HG03039 (cell line): ENCODE measurements around the gene CD248.
"Not testable (repeated sequence)": the region's sequence is repeated elsewhere in the genome, so short reads cannot be mapped to it uniquely, and the experiment has no call there.

ENCODE experiments used
- ATAC-seq: cut with Tn5 transposase; IDR thresholded peaks from one replicate; pipeline ENCODE4 v1.9.1; 2021; ENCODE audit warnings: mild to moderate bottlenecking, moderate library complexity; ENCODE audit not compliant: unreplicated experiment

The CD248 gene

DNA sequence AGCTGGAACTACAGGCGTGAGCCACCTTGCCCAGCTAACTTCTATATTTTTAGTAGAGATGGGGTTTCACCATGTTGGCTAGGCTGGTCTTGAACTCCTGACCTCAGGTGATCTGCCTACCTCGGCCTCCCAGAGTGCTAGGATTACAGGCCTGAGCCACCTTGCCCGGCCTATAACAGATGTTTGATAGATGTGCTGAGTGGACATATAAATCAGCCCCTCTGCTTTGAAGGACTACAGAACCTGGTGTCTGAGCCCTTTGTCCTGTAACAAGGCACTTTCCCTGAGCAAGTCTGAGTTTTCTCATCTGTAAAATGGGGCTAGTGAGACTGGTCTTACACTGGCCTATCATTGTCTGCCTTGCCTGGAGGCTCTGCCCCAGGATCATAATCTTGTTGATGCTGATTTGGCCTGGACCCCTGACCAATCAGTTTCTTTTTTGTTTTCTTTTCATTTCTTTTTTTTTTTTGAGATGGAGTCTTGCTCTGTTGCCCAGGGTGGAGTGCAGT, 12.4 kb upstream of the CD248 start:
- no peak for ATAC-seq

DNA sequence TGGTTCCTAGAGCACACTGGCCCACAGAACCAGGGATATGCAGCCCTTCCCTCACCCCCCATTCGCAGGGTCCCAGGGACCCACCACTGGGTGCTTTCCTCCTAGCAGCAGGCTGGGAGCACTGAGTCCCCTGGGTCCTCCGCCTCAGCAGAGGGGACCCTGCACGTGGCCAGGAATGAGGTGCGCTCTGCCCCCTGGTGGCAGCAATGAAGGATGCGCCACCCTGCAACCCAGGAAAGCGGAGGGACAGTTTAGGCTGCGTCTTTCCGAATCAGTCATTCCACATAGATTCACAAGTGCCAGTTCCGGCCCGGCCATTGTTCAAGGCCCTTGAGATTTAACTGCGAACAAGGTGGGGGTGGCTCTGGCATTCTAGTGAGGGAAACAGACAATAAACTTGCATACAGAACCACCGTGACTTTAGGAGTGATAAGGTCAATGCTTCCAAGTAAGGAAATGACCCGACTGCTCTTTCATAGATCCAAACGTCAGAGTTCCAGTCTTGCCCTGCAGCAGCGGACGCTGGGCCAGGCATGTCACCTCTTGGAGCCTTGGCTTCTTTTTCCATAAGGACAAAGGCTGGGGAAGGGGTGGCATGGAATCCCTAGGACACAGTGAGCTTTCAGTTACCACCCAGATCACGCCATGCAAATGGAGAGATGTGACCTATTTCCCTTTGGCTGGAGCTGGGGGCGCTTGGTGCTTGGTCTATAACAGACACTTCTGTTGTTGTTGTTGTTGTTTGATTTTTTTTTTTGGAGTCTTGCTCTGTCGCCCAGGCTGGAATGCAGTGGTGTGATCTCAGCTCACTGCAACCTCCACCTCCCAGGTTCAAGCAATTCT, 11.7 kb upstream of the CD248 start:
- no peak for ATAC-seq

DNA sequence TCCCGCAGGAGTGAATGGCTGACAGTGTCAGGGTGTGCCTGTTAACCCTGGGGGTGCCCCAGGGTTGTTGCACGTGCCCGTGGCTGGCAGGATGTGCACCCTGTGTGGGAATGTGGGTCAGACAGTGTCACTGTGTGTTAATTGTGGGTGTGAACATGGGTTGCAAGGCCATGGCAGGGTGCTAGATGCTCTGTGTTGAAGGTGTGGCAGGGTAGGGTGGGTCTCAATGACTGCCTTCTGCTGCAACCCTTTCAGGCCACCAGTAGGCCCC, 11.1 kb upstream of the CD248 start:
- no peak for ATAC-seq

DNA sequence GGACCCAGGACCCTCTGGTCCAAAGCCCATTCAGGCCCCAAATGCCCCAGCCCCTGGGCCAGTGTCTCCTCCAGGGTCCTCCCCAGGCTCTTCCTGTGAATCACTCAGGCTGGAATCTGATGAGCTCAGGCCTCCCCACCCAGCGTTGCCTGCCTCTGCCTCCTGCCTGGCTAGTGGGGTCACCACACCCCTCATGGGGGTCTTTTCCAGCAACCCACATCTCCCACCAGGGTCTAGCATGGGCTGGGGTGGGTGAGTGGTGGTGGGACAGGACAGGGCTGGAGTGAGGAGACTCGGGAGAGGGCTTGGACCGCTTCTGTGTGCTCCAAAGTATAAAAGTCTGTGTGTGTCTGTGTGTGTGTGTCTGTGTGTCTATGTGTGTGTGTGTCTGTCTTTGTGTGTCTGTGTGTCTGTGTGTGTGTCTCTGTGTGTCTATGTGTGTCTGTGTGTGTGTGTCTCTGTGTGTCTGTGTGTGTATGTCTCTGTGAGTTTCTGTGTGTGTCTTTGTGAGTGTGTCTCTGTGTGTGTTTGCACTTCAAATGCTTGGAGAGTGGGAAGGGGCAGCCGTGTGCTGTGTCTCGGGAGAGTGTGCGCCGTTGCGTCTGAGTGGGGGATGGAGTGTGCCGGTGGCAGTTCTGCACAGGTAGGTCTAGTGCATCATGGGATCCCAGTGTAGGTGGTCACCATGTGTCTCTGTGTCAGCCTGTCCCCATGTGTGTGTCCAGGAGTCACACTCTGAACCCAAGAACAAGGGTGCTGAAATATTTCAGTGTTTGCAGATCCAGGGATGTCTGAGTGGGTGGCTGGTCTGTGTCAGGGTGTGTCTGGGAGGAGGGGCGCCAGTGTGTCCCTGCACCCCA, 10.6 kb upstream of the CD248 start:
- no peak for ATAC-seq

DNA sequence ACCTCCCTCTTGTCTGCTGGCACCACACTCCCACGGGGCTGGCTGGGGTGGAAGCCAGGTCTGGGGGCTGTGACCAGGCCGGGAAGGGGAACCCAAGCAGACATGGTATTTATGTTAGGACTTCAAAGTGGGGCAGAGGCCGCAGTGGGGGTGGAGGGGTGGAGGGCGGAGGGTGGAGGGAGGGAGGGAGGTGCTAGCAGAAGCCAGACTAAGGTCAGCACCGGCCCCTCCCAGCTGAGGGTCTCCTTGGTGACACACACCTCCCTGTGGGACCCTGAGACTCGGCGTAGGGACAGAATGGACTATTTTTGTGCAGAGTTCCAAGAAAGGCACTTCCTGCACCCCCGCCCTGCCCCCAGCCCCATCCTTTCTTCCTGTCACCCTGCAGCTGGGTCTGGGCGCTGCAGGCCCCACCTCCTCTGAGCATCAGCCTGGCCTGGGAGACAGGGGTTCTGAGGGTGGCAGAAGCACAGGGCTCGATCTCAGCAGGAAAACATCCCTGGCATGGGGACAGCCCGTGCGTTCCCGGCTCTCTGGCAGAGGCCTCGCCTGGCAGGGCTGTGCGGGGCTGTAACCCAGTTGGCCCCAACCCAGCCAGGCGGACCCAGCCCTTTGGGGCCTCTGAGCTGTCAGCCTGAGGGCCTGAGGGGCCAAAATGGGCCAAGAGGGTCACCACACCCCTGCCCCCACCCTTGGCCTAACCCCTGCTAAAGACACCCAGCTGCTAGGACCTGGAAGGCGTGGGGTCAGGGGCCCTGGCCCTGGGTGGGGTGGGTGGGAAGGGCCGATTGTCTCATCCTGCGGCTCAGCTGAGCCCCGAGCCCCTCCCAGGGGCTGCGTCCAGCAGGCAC, 9.6 kb upstream of the CD248 start:
- ATAC-seq, result no peak

DNA sequence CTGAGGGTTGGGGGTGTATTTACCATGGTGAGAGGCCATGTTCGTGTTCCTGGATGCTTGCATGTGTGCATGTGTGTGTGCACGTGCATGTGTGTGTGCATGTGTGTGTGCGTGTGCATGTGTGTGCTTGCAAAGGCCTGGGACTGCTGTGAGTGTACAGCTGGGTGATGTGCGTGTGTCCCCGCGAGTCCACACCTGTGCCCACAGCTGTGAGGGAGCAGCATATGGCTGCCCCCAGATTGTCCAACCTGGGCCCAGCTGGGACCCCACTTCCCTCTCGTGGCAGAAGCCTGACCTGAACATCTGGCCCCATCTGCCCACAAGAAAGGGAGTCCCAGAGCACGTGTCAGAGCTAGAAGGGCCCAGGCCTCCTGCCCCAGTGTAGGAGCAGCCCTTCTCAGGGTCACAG, 8.4 kb upstream of the CD248 start:
- no peak for ATAC-seq

DNA sequence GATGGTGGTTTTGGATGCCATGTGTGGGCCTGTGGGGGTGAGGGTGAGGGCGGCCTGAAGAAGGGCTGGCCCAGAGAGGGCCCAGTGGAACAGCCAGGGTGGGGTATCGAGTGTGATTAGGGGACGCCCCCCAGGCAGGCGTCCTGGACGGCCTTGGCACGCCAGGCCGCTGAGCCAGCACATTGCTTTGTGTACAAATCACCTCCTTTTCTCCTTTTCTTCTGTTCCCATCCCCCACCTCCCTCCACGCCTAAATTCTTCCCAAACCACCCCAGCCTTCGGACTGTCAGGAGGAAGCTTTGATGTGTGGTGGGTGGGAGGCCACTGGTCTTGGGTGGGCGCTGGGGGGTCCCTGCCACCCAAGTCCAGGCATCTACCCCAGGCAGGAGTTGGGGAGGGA, 7.8 kb upstream of the CD248 start:
- ATAC-seq, result no peak

DNA sequence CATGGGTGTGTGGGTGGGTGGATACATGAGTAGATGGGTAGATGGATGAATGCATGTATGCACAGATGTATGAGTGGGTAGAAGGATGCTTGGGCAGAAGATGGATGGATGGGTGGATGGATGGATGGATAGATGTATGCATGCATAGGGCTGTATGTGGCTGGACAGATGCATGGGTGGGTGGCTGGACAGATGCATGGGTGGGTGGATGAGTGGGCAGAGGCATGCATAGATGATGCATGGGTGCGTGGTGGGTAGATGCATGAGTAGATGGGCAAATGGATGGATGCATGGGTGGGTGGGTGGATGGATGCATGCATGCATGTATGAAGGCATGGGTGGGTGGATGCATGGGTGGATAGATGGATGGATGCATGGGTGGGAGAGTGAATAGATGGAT, 6.8 kb upstream of the CD248 start:
- no peak for ATAC-seq

DNA sequence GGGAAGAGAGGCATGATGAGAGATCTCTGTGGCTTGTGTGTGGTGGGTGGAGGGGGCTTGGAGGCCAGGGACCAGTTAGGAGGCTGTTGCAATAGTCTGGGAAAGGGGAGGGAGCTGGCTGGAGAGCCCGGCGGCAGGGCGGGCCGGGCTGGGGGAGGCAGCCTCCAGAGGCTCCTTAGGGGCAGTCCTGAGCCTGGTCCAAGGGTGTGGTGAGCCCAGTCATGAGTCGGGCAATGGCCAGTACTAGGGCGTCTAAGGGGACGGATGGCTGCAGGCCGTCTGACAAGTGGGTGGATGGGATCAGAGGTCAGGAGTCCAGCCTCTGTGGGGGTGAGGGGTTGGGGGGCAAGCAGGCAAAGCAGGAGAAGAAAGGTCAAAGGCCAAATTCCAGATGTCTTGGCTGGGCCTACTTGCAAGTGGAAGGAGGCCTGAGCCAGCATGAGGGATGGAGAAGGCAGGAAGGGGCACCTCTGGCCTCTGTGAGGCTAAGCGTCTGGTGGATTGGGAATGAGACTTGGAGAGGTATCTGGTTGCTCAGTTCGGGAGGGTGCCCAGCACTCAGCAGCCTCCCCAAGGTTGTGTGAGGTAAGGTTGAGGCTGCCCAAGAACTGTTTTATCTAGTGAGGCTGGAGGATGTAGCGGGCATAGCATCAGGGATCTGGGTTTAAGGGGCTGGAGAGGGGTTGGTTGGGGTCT, 6.0 kb upstream of the CD248 start:
- ATAC-seq, result no peak

DNA sequence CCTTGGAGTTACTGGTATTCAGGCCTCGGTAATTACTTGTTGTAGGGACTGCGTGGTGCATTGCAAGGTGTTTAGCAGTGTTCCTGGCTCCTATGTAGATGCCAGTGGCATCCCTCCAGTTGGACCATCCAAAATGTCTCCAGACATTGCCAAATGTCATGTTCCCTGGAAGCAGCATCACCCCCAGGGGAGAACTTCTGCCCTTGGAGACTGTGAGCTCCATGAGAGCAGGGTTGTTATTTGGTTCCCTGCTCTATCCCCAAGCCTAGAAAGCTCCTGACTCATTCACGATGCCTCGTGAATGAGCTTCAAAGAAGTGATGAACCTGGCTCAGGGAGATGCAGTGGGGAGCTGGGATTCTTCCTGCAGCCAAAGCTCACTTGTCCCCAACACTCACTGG, 4.8 kb upstream of the CD248 start:
- no peak for ATAC-seq

DNA sequence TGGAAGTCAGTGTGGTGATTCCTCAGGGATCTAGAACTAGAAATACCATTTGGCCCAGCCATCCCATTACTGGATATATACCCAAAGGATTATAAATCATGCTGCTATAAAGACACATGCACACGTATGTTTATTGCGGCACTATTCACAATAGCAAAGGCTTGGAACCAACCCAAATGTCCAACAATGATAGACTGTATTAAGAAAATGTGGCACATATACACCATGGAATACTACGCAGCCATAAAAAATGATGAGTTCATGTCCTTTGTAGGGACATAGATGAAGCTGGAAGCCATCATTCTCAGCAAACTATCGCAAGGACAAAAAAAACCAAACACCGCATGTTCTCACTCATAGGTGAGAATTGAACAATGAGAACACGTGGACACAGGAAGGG, 3.9 kb upstream of the CD248 start:
- not testable (repeated sequence) for ATAC-seq

DNA sequence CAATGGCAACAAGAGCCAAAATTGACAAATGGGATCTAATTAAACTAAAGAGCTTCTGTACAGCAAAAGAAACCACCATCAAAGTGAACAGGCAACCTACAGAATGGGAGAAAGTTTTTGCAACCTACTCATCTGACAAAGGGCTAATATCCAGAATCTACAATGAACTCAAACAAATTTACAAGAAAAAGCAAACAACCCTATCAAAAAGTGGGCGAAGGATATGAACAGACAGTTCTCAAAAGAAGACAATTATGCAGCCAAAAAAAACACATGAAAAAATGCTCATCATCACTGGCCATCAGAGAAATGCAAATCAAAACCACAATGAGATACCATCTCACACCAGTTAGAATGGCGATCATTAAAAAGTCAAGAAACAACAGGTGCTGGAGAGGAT, 3.4 kb upstream of the CD248 start:
- not testable (repeated sequence) for ATAC-seq

DNA sequence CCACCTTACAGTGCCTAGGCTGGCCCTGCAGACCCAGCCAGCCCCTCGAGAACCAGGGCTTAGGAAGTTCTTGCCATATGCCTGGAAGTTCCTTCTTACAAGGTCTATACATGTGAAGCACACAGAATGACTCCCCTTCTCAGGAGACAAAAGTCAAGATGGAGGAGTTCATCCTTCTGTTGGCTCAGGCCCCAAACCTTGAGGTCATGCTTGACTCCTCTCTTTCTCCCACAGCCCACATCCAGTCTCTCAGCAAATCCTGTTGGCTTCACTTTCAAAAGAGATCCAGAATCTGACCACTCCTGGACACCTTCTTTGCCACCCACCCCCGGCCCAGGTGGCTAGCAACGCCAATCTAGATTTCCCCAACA, 1.7 kb upstream of the CD248 start:
- no peak for ATAC-seq

DNA sequence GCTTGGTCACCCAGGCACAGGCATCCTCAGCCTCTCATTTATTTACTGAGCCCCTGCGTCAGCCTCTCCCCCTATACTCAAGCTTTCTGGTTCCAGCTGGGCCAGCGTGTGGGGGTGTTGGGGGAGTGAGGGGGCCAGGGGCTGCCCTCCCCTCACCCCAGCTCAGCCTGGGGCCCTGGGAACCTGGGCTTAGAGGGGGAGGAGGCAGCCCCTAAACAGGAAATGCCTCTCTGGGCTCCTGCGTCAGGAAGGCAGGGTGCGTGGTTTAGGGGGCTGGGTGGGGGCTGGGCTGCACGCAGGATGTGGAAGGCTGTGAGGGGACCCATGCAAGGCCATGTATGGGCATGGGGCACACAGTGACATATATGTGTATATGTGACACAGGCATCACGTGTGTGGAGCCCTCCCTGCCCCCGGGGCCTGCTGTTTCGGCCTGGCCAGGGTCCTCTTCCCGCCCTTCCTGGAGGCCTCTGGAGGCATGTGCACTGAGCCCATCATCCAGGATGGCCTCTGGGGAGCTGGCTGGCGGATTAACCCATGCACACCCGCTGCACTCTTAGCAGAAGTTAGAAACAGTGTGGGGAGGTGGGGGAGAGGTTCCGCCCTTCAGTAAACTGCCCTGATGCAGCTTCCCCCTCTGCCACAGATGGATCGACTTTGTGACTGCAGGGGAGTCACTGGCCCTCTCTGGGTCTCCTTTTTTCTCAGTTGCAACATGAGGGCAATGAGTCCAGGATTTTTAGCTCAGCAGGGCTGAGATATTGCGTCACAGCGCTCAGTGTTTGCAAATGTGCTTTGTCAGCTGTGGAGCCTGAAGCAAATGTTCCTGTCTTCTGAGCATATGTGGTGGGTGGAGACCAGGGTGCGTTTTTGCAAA, 1.1 kb upstream of the CD248 start:
- no peak for ATAC-seq

DNA sequence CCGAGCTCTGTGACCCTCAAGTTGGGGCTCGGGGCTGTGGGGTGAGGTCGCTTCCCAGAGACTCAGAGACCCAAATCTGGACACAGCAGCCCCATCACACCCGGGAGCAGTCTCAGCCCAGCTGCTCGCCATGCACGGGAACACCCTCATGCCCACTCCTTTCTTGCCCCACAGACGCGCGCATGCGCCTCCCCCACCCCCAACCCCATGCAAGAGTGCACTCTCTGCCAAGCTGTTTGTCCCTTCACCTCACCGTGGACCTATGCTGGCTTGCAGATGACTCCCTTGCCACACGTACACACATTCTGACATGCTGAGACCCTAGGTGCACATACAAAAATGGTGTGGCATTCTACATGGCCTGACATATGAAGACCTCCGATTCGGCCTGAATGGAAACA, 478 bp upstream of the CD248 start:
- ATAC-seq, result no peak

DNA sequence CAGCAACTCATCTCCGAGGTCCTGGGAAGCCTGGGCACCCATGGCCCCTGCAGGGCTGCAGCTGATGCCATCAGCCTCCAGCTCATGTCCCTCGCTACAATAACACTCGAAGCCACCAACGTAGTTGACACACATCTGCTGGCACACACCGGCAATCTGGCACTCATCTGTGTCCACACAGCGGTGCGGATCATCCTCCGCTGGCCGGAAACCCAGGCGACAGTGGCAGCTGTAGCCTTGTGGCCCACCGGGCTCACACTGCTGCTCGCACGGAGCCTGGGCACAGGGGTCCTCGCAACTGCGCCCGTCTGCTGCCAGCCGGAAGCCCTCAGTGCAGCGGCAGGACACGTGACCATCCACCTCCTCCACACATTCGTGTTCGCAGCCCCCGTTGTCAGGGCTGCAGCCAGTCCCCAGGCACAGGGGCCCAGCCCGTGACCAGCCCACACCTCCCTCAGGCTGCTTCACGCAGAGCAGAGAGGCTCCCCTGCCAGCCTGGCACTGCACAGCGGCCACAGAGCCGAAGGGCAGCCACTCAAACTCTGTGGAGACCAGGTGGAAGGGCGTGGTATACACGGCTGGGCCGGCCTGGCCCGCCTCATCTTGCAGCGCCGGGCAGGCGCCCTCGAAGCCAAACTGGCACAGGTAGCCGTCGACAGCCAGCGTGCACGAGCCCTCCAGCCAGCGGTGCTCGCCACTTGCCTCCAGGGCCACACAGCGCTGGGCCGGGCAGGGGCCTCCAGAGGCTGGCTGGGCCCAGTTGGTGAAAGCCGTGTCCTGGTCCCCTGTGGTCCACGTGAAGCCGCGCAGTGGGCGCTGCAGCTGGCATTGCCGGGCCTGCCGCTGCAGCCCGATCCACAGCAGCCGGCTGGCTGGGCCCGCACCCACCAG, 678 bp downstream of the CD248 start:
- ATAC-seq, result no peak

DNA sequence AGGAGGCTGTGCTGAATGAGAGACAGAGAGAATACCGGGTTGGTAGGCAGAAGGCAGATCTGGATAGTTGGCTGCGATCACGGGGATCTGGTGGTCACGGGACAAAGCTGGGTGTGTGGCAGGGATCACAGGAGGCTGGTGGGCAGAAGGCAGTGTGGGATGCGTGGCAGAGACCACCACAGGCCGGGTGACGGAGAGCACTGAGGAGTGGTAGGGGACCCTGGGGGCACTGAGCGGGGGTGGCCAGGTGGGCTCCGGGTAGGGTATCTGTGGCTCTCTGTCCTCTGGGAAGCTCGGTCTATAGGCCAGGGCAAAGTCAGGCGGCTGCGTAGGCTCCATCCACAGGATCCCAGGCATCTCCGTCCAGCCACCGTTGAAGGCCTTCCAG, 1.4 kb downstream of the CD248 start:
- ATAC-seq, result no peak

DNA sequence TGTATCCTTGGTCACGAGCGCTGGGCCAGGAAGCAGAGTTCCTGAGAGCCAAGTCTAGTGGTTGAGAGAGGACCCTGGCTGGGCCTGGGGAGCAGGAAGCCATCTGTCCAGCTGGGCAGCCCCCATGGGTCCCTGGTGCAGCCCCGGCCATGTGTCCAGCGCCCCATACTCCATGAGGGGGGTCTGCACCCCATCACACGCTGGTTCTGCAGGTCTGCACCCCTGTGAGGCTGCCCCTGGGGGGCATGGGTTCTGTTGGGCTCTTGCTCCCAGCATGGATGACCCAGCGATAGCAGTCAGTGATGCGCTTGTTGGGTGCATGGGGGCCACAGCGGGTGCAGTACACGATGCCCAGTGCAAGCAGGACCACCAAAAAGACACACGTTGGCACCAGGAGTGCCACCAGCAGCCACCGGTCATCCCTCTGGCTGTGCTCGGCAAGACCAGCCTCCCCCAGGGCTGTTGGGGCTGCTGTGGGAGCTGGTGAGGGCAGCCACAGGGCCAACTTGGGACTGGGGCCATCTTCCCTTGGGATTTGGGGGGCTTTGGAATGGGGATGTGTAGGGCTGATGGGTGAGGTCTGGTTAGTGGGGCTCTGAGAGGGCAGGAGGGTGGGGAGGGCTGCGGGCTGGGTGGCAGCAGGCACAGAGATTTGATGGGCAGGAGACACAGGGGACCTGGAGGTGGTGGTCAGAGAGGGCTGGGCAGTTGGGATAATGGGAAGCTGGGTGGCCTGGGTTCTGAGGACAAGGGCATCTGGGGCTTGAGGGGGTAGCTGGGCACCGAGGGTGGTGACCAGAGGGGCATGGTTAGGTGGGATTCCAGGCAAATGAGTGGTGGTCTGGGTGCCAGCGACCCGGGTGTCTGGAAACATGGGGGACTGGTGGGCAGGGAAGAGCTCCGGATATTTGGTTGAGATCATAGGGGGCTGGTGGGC, 2.0 kb downstream of the CD248 start:
- ATAC-seq, result no peak
